CD4-positive, alpha-beta T cell (primary cell): ENCODE measurements around the gene TRERF1. TPM values are rescaled to one million over a fixed set of nuclear protein-coding genes. Genes with fewer than 3 reads are reported as not detected.
A peak's percentile ranks its signal among the peaks of the same experiment; 100 is the strongest.

Experiments
- ATAC-seq: fragments of 200-7000 bp; cut with Tn5 transposase; one replicate; pipeline ENCODE4 v1.10.0; 2022; ENCODE audit warnings: mild to moderate bottlenecking; ENCODE audit not compliant: poor library complexity
- CTCF ChIA-PET: fragments of 350-600 bp; sonication (Branson Sonifier 250); formaldehyde crosslinking; loops from one replicate; lab custom pipeline; 2021; ENCODE audit warnings: antibody characterized with exemption, inconsistent platforms; lab: Charles Lee
- POLR2A ChIA-PET: fragments of 350-600 bp; sonication (Branson Sonifier 250); formaldehyde crosslinking; loops from one replicate; lab custom pipeline; 2021; ENCODE audit warnings: antibody characterized with exemption, inconsistent platforms; lab: Charles Lee
- DNase-seq, 14 experiments: peaks; one replicate each; pipeline ENCODE4 v3.0.0-alpha.2; 2013 to 2020; ENCODE audit warnings: mixed read lengths in 2 of 14
- H3K27ac ChIP-seq, 2 donors: one replicate each; pipeline versions ENCODE4 v1.5.1 to v1.7.0; 2013; ENCODE audit warnings: low read length in 2 of 2, low read depth in 1 of 2, mild to moderate bottlenecking in 1 of 2
- H3K27me3 ChIP-seq, 2 experiments: 1 replicate in 1 of 2; 2 replicates in 1 of 2; pipeline versions ENCODE4 v1.6.1 to v1.7.0; 2013; ENCODE audit warnings: low read length in 2 of 2, control low read depth in 1 of 2, mild to moderate bottlenecking in 1 of 2, moderate library complexity in 1 of 2; ENCODE audit not compliant: insufficient read depth in 2 of 2, control insufficient read depth in 1 of 2
- H3K36me3 ChIP-seq: one replicate; pipeline ENCODE4 v1.6.1; 2013; ENCODE audit warnings: low read length, control low read depth; ENCODE audit not compliant: insufficient read depth
- H3K4me1 ChIP-seq: one replicate; pipeline ENCODE4 v1.6.1; 2013; ENCODE audit warnings: low read length, control low read depth; ENCODE audit not compliant: insufficient read depth
- H3K4me3 ChIP-seq: one replicate; pipeline ENCODE4 v1.5.1; 2013; ENCODE audit warnings: mild to moderate bottlenecking, low read length, moderate library complexity
- H3K9me3 ChIP-seq, 2 experiments: 1 replicate in 1 of 2; 2 replicates in 1 of 2; pipeline versions ENCODE4 v1.6.1 to v1.7.0; 2013; ENCODE audit warnings: low read length in 2 of 2, mild to moderate bottlenecking in 2 of 2, control low read depth in 1 of 2, moderate library complexity in 1 of 2; ENCODE audit not compliant: control insufficient read depth in 1 of 2, insufficient read depth in 1 of 2
- H3K27ac Mint-ChIP-seq: one replicate; pipeline ENCODE4 v1.8.0; 2020; ENCODE audit warnings: mixed read lengths
- H3K27me3 Mint-ChIP-seq: one replicate; pipeline ENCODE4 v1.8.0; 2021; ENCODE audit warnings: mixed read lengths
- H3K36me3 Mint-ChIP-seq: one replicate; pipeline ENCODE4 v1.8.0; 2021; ENCODE audit warnings: low read depth, mixed read lengths
- H3K4me1 Mint-ChIP-seq: one replicate; pipeline ENCODE4 v1.8.0; 2021; ENCODE audit warnings: low read depth, mixed read lengths
- H3K4me3 Mint-ChIP-seq: one replicate; pipeline ENCODE4 v1.8.0; 2020; ENCODE audit warnings: mild to moderate bottlenecking, mixed read lengths
- H3K9me3 Mint-ChIP-seq: one replicate; pipeline ENCODE4 v1.8.0; 2020; ENCODE audit warnings: mixed read lengths
- intact Hi-C, 2 experiments: fragments of 100-400 bp; cut with DNase I in 1 of 2; cut with micrococcal nuclease in 1 of 2; formaldehyde crosslinking; loops; one replicate each; pipeline versions ENCODE4 v1.15.1 to v1.9.0; 2023 to 2025; cut with DNase I, micrococcal nuclease
- total RNA-seq, 174 experiments: library from RNA in 2 of 174; stranded (reverse) in 2 of 174; gene quantifications; one replicate each; pipeline ENCODE4 v1.2.3 and lab custom pipeline; 2021 to 2026
- TF ChIP-seq, protein P1 (sequence below): fragments of 200-600 bp; IDR thresholded peaks from one replicate; pipeline ENCODE4 v1.8.0; 2022; ENCODE audit warnings: antibody characterized with exemption, mild to moderate bottlenecking

Gene TRERF1
- total RNA-seq, 2 experiments from 2014 or later, result 31.0 to 31.7 TPM

GRCh38 chr6:42260972-42261371 is 190.8 kb downstream of the TRERF1 start:
- ATAC-seq, result peak; percentile 63
- Mint-ChIP-seq H3K27me3 (no peaks in the 10 kb centered on the region), H3K9me3 (no peaks in the 10 kb centered on the region), H3K36me3 (peaks cover 73% of the 10 kb centered on the region), H3K4me3 (no peak overlapping the region), H3K27ac (no peak overlapping the region), H3K4me1 (peaks cover 7% of the 10 kb centered on the region)
- Histone ChIP-seq H3K9me3 (no peaks in the 10 kb centered on the region), H3K27me3 (no peaks in the 10 kb centered on the region), H3K27ac (no peak overlapping the region), H3K4me1 (no peaks in the 10 kb centered on the region), H3K4me3 (no peak overlapping the region), H3K36me3 (peaks cover 46% of the 10 kb centered on the region)
- ChIA-PET CTCF (interaction anchor here (0.8 to 4.6 kb wide), 5 partner anchors 13 to 287 kb away, joined by 3 to 44 read pairs (median 3); no protein-coding TSS in a partner anchor), POLR2A (interaction anchor here (1.8 kb wide), 1 partner anchor 287 kb away, joined by 7 read pairs; no protein-coding TSS in a partner anchor)
- TF ChIP-seq, protein P1, sequence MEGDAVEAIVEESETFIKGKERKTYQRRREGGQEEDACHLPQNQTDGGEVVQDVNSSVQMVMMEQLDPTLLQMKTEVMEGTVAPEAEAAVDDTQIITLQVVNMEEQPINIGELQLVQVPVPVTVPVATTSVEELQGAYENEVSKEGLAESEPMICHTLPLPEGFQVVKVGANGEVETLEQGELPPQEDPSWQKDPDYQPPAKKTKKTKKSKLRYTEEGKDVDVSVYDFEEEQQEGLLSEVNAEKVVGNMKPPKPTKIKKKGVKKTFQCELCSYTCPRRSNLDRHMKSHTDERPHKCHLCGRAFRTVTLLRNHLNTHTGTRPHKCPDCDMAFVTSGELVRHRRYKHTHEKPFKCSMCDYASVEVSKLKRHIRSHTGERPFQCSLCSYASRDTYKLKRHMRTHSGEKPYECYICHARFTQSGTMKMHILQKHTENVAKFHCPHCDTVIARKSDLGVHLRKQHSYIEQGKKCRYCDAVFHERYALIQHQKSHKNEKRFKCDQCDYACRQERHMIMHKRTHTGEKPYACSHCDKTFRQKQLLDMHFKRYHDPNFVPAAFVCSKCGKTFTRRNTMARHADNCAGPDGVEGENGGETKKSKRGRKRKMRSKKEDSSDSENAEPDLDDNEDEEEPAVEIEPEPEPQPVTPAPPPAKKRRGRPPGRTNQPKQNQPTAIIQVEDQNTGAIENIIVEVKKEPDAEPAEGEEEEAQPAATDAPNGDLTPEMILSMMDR, result peak; percentile 56
- DNase-seq, result peak in 13 of 14 experiments; percentile 14 to 55 (median 26)
- intact Hi-C loops, result loop anchor here (1.0 to 2.0 kb wide), 2 partner anchors 272 to 286 kb away; no protein-coding TSS in a partner anchor

DNA sequence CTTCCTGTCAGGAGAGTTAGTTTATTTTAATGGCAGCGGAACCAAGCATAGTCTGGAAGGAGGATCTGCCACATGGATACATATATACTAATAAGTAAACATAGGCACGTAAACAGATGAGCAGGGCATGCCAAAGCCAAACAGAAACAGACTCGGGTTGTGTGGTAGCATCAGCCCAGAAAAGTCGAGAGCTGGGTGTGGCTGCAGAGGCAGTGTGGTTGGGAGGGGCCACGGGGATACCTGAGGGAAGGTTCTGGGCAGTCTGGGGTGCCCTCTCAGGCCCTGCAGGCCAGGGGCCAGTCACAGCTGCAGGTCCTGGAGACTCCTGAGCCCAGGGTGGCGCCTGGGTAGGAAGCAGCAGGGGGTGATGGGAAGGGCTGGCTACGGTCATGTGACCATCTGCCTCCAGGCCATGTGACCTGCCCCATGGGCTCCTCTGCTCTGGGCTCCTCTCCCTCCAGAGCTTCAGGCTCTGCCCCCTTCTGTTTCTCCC is 191.3 kb downstream of the TRERF1 start:
- Mint-ChIP-seq H3K4me3 (no peak overlapping the region), H3K27ac (no peak overlapping the region), H3K4me1 (peaks cover 7% of the 10 kb centered on the region), H3K9me3 (no peaks in the 10 kb centered on the region), H3K27me3 (no peaks in the 10 kb centered on the region), H3K36me3 (peaks cover 73% of the 10 kb centered on the region)
- no peaks in the 10 kb centered on the region for H3K4me1 ChIP-seq
- no peaks in the 10 kb centered on the region for H3K9me3 ChIP-seq
- no peaks in the 10 kb centered on the region for H3K27me3 ChIP-seq
- no peak overlapping the region for H3K27ac ChIP-seq
- ATAC-seq (no peak), DNase-seq (no peak)
- ChIA-PET POLR2A (interaction anchor here (1.8 kb wide), 1 partner anchor 287 kb away, joined by 7 read pairs; no protein-coding TSS in a partner anchor), CTCF (interaction anchor here (1.2 to 4.6 kb wide), 3 partner anchors 19 to 287 kb away, joined by 3 to 44 read pairs (median 3); no protein-coding TSS in a partner anchor)
- peaks cover 46% of the 10 kb centered on the region for H3K36me3 ChIP-seq
- H3K4me3 ChIP-seq, result no peak overlapping the region
- TF ChIP-seq, protein P1, result no peak
- intact Hi-C loops, result loop anchor here in 1 of 2 experiments (2.0 kb wide), 1 partner anchor 272 kb away; no protein-coding TSS in a partner anchor

DNA sequence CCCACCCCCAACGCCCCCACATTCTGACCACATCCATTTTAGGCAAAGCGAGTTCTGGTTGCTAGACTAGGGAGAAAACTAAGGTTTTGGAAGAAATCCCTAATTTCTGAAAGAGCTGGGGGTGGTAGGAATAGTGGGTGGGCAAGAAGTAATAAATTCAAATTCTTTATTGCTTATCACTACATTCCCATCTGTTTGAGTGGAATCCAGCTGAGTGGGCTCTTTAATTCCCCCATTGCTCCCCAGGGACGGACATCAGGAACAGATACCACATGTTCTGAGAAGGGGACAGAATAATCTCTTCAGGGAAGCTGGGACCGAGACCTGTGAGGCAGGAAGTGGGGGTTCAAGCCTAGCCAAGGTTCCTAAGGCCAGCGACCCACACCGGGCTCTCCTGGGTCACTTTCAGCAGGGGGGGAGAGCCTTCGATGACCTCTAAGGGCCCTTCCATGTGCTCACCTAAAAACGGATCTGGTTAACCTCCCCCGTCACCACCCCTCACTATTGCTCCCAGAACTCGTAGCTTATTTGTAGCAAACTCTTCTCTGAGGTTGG is 191.8 kb downstream of the TRERF1 start:
- H3K9me3 ChIP-seq, result no peaks in the 10 kb centered on the region
- DNase-seq (no peak), ATAC-seq (no peak)
- H3K36me3 ChIP-seq, result peaks cover 51% of the 10 kb centered on the region
- H3K4me1 ChIP-seq, result no peaks in the 10 kb centered on the region
- Mint-ChIP-seq H3K27me3 (no peaks in the 10 kb centered on the region), H3K27ac (no peak overlapping the region), H3K4me1 (peaks cover 7% of the 10 kb centered on the region), H3K36me3 (peaks cover 74% of the 10 kb centered on the region), H3K9me3 (no peaks in the 10 kb centered on the region), H3K4me3 (no peak overlapping the region)
- TF ChIP-seq, protein P1, result no peak
- intact Hi-C loops, result loop anchor here in 1 of 2 experiments (2.0 kb wide), 1 partner anchor 273 kb away; no protein-coding TSS in a partner anchor
- H3K4me3 ChIP-seq, result no peak overlapping the region
- H3K27ac ChIP-seq, result no peak overlapping the region
- ChIA-PET POLR2A (no interaction called here), CTCF (interaction anchor here (1.2 to 4.6 kb wide), 2 partner anchors 276 to 288 kb away, joined by 3 to 44 read pairs; no protein-coding TSS in a partner anchor)
- H3K27me3 ChIP-seq, result no peaks in the 10 kb centered on the region
